ENCODE results near the gene BLOC1S5. TPM values are rescaled to one million over a fixed set of nuclear protein-coding genes. Genes with fewer than 3 reads are reported as not detected.

BLOC1S5 gene
- total and polyA plus RNA-seq, 2 of the 13 experiments (the other 11 are each of a cell fraction or from before 2014, with no cell fraction given): 10.5 to 41.5 TPM

- TF ChIP-seq, protein P1, sequence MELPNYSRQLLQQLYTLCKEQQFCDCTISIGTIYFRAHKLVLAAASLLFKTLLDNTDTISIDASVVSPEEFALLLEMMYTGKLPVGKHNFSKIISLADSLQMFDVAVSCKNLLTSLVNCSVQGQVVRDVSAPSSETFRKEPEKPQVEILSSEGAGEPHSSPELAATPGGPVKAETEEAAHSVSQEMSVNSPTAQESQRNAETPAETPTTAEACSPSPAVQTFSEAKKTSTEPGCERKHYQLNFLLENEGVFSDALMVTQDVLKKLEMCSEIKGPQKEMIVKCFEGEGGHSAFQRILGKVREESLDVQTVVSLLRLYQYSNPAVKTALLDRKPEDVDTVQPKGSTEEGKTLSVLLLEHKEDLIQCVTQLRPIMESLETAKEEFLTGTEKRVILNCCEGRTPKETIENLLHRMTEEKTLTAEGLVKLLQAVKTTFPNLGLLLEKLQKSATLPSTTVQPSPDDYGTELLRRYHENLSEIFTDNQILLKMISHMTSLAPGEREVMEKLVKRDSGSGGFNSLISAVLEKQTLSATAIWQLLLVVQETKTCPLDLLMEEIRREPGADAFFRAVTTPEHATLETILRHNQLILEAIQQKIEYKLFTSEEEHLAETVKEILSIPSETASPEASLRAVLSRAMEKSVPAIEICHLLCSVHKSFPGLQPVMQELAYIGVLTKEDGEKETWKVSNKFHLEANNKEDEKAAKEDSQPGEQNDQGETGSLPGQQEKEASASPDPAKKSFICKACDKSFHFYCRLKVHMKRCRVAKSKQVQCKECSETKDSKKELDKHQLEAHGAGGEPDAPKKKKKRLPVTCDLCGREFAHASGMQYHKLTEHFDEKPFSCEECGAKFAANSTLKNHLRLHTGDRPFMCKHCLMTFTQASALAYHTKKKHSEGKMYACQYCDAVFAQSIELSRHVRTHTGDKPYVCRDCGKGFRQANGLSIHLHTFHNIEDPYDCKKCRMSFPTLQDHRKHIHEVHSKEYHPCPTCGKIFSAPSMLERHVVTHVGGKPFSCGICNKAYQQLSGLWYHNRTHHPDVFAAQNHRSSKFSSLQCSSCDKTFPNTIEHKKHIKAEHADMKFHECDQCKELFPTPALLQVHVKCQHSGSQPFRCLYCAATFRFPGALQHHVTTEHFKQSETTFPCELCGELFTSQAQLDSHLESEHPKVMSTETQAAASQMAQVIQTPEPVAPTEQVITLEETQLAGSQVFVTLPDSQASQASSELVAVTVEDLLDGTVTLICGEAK (IDR thresholded peaks at IDR 0.05): no peak
- TF ChIP-seq, protein P1 (CRISPR knock-in tag; IDR thresholded peaks at IDR 0.05): peak; percentile 54; the same call in 1 of the 2 replicates
- TF ChIP-seq ZNF619 (CRISPR knock-in tag; IDR thresholded peaks at IDR 0.05) (0 out of 2 replicates have a peak, but pooled peaks have one; percentile 34), ZC3H13 (CRISPR knock-in tag; IDR thresholded peaks at IDR 0.05) (no peak), ZNF747 (CRISPR knock-in tag; IDR thresholded peaks at IDR 0.05; ENCODE audit: borderline replicate concordance) (peak; percentile 64; the same call in 1 of the 2 replicates), ZNF572 (CRISPR knock-in tag; IDR thresholded peaks at IDR 0.05) (no peak), ZNF549 (CRISPR knock-in tag; IDR thresholded peaks at IDR 0.05) (no peak), MBD4 (IDR thresholded peaks at IDR 0.05; ENCODE audit: borderline replicate concordance, low read length) (peak; percentile 74; the same call in 1 of the 2 replicates), AHR (CRISPR knock-in tag; IDR thresholded peaks at IDR 0.05) (peak; percentile 83; the same call in 1 of the 2 replicates), TSC22D2 (CRISPR knock-in tag; IDR thresholded peaks at IDR 0.05; ENCODE audit: borderline replicate concordance) (no peak), HOXA3 (CRISPR knock-in tag; IDR thresholded peaks at IDR 0.05) (peak; percentile 82), RBM39 (IDR thresholded peaks at IDR 0.05; ENCODE audit: low read depth, low read length, poor library complexity, severe bottlenecking) (no peak), SOX6 (IDR thresholded peaks at IDR 0.05) (no peak), SOX6 (CRISPR knock-in tag; IDR thresholded peaks at IDR 0.05) (peak; percentile 95), GTF2F1 (IDR thresholded peaks at IDR 0.05; ENCODE audit: low read length) (no peak), ZNF343 (CRISPR knock-in tag; IDR thresholded peaks at IDR 0.05) (no peak), MAFF (IDR thresholded peaks at IDR 0.05; ENCODE audit: low read depth, low read length) (no peak), ZNF547 (CRISPR knock-in tag; IDR thresholded peaks at IDR 0.05) (no peak), ZNF350 (CRISPR knock-in tag; IDR thresholded peaks at IDR 0.05; ENCODE audit: borderline replicate concordance, low read depth) (peak; percentile 89), NBN (conservative IDR thresholded peaks at IDR 0.05) (no peak)
- TF ChIP-seq, protein P2, sequence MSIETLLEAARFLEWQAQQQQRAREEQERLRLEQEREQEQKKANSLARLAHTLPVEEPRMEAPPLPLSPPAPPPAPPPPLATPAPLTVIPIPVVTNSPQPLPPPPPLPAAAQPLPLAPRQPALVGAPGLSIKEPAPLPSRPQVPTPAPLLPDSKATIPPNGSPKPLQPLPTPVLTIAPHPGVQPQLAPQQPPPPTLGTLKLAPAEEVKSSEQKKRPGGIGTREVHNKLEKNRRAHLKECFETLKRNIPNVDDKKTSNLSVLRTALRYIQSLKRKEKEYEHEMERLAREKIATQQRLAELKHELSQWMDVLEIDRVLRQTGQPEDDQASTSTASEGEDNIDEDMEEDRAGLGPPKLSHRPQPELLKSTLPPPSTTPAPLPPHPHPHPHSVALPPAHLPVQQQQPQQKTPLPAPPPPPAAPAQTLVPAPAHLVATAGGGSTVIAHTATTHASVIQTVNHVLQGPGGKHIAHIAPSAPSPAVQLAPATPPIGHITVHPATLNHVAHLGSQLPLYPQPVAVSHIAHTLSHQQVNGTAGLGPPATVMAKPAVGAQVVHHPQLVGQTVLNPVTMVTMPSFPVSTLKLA (IDR thresholded peaks at IDR 0.05): no peak
- TF ChIP-seq, protein P3, sequence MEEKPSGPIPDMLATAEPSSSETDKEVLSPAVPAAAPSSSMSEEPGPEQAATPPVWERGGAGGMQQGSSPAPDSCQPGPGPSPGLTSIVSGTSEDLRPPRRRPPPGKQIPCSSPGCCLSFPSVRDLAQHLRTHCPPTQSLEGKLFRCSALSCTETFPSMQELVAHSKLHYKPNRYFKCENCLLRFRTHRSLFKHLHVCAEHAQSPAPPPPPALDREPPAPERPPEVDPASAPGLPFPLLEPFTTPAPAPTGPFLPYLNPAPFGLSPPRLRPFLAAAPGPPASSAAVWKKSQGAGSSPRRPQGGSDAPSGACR (CRISPR knock-in tag; IDR thresholded peaks at IDR 0.05): peak; percentile 92
Measured at GRCh38 chr6:8085053-8085511, 20.9 kb upstream of the BLOC1S5 start (continued).
